K562 (cell line): ENCODE measurements around the gene DNAH1. TPM values are rescaled to one million over a fixed set of nuclear protein-coding genes. Genes with fewer than 3 reads are reported as not detected.
A peak's percentile ranks its signal among the peaks of the same experiment; 100 is the strongest.

ENCODE experiments used
- CHD7 ChIP-seq: fragments of 200-600 bp; sonication (generic); IDR thresholded peaks from one replicate; pipeline ENCODE4 v1.6.1; 2012; ENCODE audit warnings: mild to moderate bottlenecking, low read depth, low read length, inconsistent platforms
- FOXJ3 ChIP-seq: sonication (generic); formaldehyde crosslinking; IDR thresholded peaks from 2 replicates; pipeline ENCODE4 v1.4.0; 2020; ENCODE audit warnings: mild to moderate bottlenecking, missing genetic modification reagents
- MXI1 ChIP-seq: IDR thresholded peaks from 2 replicates; pipeline ENCODE4 v1.6.1; 2011; ENCODE audit warnings: low read depth, mild to moderate bottlenecking, improper control_type of control experiment, low read length
- POLR2A ChIP-seq: fragments of 450-650 bp; conservative IDR thresholded peaks from 2 replicates; pipeline ENCODE4 v1.6.1; 2016
- SIN3A ChIP-seq, 2 experiments: fragments of 150-350 bp in 1 of 2; IDR thresholded peaks; 2 replicates each; pipeline ENCODE4 v1.6.1; 2011 to 2016; ENCODE audit warnings: borderline replicate concordance in 2 of 2, low read depth in 2 of 2, low read length in 2 of 2, mild to moderate bottlenecking in 2 of 2, moderate library complexity in 2 of 2; ENCODE audit not compliant: control insufficient read depth in 1 of 2
- TGIF2 ChIP-seq: sonication (generic); formaldehyde crosslinking; IDR thresholded peaks from 2 replicates; pipeline ENCODE4 v1.8.1; 2022; ENCODE audit warnings: mild to moderate bottlenecking, missing genetic modification reagents, moderate library complexity
- ZNF197 ChIP-seq: fragments of 200-800 bp; sonication (Bioruptor generic); IDR thresholded peaks from 2 replicates; pipeline ENCODE4 v1.6.1; 2016; ENCODE audit warnings: low read depth, missing genetic modification characterization, missing compliant biosample characterization
- ZNF24 ChIP-seq: fragments of 450-650 bp; IDR thresholded peaks from 2 replicates; pipeline ENCODE4 v1.6.1; 2016
- polyA plus RNA-seq, 8 experiments: library from polyadenylated mRNA; depleted of rRNA in 4 of 8; stranded (reverse) in 5 of 8; unstranded in 3 of 8; fragments of >200 nt; fragmentation: Nextera tagmentation in 2 of 8; fragmentation: Illumina TruSeq in 1 of 8; extraction: Ambion mirVana in 2 of 8; extraction: Trizol in 1 of 8; gene quantifications; 2 replicates each; pipeline versions ENCODE4 v1.2.1 to v1.2.3, GENCODE V29; 2011 to 2014; ENCODE audit warnings: inconsistent platforms in 1 of 8, missing spikeins in 1 of 8
- total RNA-seq, 7 experiments: library from RNA; depleted of rRNA in 6 of 7; stranded (reverse); fragments of >200 nt in 6 of 7; fragmentation: Illumina TruSeq in 2 of 7; extraction: Trizol in 2 of 7; gene quantifications; 2 replicates each; pipeline versions ENCODE4 v1.2.1 to v1.2.3, GENCODE V29; 2011 to 2021; ENCODE audit warnings: low replicate concordance in 1 of 7
- TF ChIP-seq, protein P1 (sequence below): fragments of 450-650 bp; formaldehyde crosslinking; IDR thresholded peaks from 2 replicates; pipeline ENCODE4 v1.4.0; 2022; ENCODE audit warnings: mild to moderate bottlenecking, moderate library complexity
- TF ChIP-seq, protein P2 (sequence below), 3 experiments: fragments of 200-800 bp in 1 of 3; fragments of 250-450 bp in 1 of 3; fragments of 450-650 bp in 1 of 3; sonication (Bioruptor Pico) in 1 of 3; sonication (Bioruptor generic) in 1 of 3; formaldehyde crosslinking in 1 of 3; IDR thresholded peaks; 2 replicates each; pipeline versions ENCODE4 v1.6.1 to v1.8.0; 2016 to 2022; ENCODE audit warnings: mild to moderate bottlenecking in 2 of 3, missing genetic modification characterization in 2 of 3, missing compliant biosample characterization in 1 of 3, moderate library complexity in 1 of 3

DNAH1 gene
- total and polyA plus RNA-seq, 9 of the 15 experiments (the other 6 are each of a cell fraction or from before 2014, with no cell fraction given), result 0.04 to 0.84 (median 0.50) TPM

DNA sequence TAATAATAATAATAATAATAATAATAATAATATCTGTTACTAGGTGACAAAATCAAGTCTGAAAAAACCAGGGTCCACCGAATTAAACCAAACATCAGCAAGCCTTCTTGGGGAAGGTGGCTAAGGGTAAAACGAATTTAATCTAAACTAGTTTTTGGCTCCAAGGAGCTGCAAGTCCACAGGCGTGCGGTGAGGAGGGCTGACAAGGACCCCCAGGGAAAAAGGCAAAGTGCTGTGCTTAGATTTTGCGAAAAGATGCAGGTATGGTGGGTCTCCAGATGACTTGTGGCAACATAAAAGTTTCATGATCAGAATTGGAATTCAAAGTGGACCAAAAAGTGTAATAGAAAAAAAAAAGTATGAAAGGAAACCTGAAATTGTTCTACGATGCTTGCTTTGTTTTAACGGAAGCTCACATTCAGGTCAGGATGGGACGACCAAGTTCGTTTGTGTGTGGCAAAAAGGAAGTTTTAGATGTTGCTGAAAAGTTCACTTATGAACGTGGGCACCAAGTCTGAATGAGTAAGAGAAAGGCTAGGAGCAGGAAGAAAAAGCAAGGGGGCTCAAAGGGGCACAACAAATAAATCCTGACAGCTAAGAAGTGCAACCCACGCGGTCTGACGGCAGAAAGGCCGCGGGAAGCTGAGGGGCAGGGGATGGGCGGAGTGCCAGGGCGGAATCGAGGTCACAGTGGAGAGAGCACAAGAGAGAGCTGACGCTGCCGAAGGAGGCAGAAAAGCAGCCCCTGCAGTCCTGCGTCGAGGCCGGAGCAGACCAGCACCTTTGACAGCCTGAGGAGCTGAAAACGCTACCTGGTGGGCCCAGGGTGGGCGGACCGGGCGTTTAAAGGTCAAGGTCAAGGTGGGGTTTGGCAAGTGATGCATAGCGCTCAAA lies 38.8 kb upstream of the DNAH1 start (continued):
- no peak for TF ChIP-seq CHD7
- TF ChIP-seq SIN3A (IDR thresholded peaks at IDR 0.05; ENCODE audit: borderline replicate concordance in 2 of 2, control insufficient read depth in 1 of 2, low read depth in 2 of 2, low read length in 2 of 2), result peak in 1 of 2 experiments; percentile 69; a peak in 3 of 4 replicates
- TF ChIP-seq, protein P1, sequence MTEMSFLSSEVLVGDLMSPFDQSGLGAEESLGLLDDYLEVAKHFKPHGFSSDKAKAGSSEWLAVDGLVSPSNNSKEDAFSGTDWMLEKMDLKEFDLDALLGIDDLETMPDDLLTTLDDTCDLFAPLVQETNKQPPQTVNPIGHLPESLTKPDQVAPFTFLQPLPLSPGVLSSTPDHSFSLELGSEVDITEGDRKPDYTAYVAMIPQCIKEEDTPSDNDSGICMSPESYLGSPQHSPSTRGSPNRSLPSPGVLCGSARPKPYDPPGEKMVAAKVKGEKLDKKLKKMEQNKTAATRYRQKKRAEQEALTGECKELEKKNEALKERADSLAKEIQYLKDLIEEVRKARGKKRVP (CRISPR knock-in tag), result no peak
- TF ChIP-seq ZNF24, result no peak
- 0 out of 2 replicates have a peak, but pooled peaks have one; percentile 58 for TF ChIP-seq MXI1
- peak; percentile 54 for TF ChIP-seq POLR2A
- TF ChIP-seq TGIF2 (CRISPR knock-in tag), result no peak
- TF ChIP-seq, protein P2, sequence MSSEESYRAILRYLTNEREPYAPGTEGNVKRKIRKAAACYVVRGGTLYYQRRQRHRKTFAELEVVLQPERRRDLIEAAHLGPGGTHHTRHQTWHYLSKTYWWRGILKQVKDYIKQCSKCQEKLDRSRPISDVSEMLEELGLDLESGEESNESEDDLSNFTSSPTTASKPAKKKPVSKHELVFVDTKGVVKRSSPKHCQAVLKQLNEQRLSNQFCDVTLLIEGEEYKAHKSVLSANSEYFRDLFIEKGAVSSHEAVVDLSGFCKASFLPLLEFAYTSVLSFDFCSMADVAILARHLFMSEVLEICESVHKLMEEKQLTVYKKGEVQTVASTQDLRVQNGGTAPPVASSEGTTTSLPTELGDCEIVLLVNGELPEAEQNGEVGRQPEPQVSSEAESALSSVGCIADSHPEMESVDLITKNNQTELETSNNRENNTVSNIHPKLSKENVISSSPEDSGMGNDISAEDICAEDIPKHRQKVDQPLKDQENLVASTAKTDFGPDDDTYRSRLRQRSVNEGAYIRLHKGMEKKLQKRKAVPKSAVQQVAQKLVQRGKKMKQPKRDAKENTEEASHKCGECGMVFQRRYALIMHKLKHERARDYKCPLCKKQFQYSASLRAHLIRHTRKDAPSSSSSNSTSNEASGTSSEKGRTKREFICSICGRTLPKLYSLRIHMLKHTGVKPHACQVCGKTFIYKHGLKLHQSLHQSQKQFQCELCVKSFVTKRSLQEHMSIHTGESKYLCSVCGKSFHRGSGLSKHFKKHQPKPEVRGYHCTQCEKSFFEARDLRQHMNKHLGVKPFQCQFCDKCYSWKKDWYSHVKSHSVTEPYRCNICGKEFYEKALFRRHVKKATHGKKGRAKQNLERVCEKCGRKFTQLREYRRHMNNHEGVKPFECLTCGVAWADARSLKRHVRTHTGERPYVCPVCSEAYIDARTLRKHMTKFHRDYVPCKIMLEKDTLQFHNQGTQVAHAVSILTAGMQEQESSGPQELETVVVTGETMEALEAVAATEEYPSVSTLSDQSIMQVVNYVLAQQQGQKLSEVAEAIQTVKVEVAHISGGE (CRISPR knock-in tag; IDR thresholded peaks at IDR 0.05), result no peak
- no peak for TF ChIP-seq FOXJ3 (CRISPR knock-in tag)
- no peak for TF ChIP-seq ZNF197
